ENCODE measurements around the gene MELK.

The MELK gene

GRCh38 chr9:36584620-36585460 is 12.1 kb downstream of the MELK start:
- DNase-seq = no peak

GRCh38 chr9:36590231-36590630 is 17.5 kb downstream of the MELK start:
- no peak for DNase-seq

GRCh38 chr9:36592801-36593583 is 20.3 kb downstream of the MELK start:
- no peak for DNase-seq

- DNase-seq = no peak
These were observed 21.5 kb downstream of the MELK start for GRCh38 chr9:36594213-36594612.

DNA sequence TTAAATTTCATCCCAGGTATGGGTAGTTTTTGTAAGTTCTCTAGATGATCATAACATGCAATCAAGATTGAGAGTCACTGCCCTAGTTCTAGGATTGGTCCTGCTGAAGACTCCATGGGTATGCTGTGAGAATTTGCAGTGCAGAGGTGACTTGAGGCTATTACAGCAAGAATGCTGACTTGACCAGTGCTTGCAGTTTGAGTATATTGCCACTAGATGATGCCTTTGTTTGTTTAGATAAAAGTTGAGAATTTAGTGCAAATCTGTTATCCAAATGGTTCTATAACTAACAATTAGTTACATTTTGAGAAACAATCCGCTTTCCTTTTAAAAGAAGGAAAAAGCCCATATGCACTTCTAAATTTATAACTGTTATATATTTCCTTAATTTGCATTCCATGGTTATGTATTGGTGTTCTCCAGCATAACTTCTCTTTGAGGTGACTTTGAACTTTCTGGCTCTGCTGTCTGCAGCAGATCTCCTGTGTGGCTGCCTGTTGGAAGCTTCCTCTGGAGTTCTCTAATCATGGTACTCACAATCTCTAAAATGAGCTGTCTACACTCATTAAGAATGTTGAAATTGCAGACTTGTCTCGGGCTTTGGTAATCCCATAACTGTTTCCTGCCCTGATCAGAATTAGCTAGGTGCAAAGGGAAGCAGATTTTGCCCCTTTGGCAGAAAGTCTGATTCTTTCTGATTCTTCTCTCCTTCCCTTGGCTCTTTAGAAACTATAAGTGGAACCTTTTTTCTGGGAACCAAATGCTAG is 24.9 kb downstream of the MELK start:
- DNase-seq = no peak

GRCh38 chr9:36598273-36598672 is 25.6 kb downstream of the MELK start:
- no peak for DNase-seq

DNA sequence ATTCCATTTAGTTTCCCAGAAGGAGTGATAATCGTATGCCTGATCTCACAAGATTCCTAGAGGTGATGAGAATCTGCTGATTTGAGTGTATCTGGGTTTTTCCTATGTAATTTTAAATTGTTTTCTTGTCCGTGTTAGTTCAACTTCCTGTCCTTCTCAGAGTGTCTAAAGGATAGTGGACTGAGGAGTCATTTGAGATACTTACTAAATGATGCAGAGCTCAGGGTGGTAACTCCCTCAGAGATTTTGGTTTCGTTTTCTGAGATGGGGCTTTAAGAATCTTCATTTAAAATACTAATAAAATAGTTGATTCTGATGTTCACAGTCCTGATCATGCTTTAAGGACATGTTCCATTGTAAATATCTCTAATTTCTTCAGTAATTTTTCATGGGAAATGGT is 30.3 kb downstream of the MELK start:
- no peak for DNase-seq

- DNase-seq = no peak
These were observed 36.6 kb downstream of the MELK start for GRCh38 chr9:36609306-36609705.

GRCh38 chr9:36622121-36622520 is 49.4 kb downstream of the MELK start:
- no peak for DNase-seq

DNA sequence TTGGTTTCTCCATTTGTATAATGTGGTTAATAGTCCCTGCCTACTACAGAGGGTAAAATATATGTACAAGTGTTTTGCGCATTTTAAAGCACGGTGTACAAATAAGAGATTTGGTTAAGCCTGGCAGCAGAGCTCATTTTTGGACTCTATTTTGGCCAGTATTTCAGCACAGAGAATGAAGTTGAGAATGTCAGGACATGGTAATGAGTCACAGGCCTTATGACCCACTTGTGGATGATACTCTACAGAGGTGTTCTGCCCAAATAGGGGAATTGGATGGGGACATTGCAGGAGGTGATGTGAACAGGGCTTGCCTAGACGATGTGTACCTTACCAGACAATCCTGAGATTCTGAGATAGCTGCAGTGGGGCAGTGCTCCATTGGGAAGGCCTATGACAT is 50.6 kb downstream of the MELK start:
- no peak for DNase-seq

GRCh38 chr9:36625006-36625615 is 52.4 kb downstream of the MELK start:
- no peak for DNase-seq

DNA sequence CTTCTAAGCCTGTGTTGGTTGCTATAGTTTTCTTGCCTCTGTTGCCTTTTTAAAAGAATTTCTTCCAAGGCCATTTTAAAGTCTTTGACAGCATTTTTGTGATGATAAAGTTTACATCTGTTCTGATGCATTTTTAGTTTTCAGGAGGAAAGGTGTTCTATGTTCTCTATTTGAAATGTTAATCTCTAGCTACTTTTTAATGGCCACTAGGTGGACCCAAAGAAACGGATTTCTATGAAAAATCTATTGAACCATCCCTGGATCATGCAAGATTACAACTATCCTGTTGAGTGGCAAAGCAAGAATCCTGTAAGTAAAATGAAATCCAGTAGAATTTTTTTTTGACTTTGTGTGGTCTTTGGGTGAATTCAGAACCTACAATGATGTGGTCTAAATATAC is 60.2 kb downstream of the MELK start:
- DNase-seq = no peak

DNA sequence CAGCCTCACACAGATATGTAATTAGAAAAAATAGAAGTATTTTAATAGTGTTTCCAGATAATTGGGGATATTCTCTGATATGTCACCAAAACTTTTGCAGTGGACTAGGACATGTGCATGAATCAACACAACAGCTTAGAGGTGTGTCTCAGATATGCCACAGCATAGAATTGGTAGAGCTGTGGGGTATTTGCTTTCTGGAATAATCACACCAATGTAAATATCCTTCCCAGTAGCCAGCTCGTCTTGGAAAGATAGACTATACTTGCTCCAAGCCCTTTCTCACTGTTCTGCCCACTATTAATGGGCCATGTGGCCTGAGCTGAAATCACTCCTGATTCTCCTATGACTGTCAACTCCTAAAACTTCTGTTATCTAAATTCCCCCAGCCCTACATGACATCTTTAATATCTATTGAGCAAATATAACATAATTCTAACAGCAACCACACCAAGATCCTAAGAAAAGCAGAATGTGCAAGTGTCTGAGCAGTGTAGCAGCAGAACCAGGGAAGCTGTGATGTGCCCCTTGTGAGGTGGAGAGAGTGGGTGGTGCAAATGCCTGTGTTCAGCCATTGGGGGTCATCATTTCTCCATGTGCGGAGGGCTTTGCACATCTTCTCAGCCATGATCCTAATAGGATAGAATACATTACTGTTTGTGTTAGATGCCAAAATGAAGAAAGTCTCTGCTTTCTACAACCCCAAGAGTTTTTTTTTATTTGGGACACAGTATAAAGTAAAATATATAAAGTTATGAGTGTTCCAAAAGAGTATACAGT is 65.0 kb downstream of the MELK start:
- no peak for DNase-seq

DNA sequence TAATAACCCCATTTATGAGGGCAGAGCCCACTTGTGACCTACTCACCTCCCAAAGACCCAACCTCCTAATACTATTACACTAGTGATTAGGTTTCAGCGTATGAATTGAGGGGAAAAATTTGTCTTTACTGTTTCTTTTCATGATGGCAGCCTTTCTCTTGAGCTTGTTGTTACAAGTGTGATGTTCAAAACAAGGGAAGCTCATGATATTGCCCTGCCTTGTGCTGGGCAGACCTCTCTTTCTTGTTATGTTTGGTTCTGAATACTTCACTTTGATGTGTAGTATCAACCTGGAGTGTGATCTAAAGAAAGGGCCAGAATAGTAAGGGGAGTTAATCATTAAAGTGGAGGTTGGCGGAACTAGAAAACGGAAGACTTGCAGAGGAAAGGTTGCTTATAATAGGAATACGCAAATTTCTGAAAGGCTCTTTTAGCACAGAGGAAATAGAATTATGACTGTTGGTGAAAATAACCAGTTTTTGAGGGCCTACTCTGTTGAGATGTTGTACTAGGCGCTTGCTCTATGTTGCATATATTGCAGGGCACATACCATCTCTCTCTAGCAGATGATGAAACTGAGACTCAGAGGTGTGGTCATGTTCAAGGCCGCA is 68.2 kb downstream of the MELK start:
- DNase-seq = no peak

GRCh38 chr9:36642817-36643216 is 70.1 kb downstream of the MELK start:
- DNase-seq = no peak

- DNase-seq = no peak
These were observed 84.1 kb downstream of the MELK start for GRCh38 chr9:36656842-36657241.

- DNase-seq = no peak
These were observed 86.8 kb downstream of the MELK start for GRCh38 chr9:36659500-36659899.

DNA sequence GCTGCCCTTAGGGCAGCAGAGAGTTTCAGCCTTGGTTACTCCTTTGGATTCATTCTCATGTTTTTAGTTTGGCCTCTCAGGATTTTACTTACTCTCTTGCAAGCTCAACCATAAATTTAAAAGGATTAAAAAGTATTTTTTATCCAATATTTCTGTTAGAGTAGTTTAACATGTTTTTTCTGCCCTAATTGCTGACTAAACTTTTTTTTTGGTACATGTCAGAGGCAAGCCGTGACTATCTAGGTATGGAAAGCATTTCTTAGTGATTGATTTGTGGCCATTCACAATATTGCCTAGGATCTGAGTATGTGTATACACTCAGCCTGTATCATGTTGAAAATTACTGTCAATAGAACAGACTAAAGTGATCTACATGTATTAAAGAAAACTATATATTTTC is 92.1 kb downstream of the MELK start:
- no peak for DNase-seq

- DNase-seq = no peak
These were observed 92.7 kb downstream of the MELK start for GRCh38 chr9:36665387-36665786.

GRCh38 chr9:36665921-36666431 is 93.3 kb downstream of the MELK start:
- no peak for DNase-seq

DNA sequence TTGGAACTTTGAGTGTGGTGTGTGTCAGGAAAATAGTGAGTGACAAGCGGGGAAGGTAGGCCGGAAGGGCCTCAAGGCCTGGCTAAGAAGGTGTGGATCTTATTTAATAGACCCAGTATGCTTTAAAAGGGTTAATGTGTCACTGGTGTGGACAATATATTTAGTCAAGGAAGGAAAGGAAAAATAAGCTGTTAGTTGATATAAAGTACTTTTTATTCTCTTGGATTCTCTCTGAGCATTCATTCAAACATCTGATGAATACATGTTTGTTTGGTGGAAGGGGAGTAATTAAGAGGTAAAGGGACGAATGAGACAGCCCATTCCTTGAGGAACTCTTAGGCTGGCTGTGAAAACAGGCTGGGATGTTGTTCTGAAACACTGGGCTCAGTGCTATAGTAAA is 98.9 kb downstream of the MELK start:
- DNase-seq = no peak

DNA sequence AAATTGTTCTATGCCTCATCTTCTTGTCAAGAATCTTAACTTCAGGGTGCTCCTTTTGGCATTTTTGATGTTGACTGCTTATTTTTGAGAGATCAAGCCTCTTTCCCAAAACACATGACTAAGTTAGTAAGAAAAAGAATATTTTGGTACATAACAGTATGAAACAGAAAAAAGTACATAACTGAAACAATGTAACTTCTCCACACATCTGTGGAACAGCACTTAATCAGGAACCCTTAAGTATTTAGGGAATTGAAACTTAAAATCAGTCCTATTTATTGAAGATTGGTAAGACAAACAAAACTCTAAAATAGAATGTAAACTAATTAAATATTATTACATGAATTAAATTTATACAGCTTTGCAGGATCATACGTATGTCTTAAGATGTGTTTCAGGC is 103.4 kb downstream of the MELK start:
- DNase-seq = no peak
